ENCODE measurements around the gene FGF2.
"Not testable (repeated sequence)": the region's sequence is repeated elsewhere in the genome, so short reads cannot be mapped to it uniquely, and the experiment has no call there.

FGF2 gene

GRCh38 chr4:122836941-122837340 lies 10.3 kb downstream of the FGF2 start:
- ATAC-seq (replicated peaks; ENCODE audit: extremely low read depth, poor library complexity, severe bottlenecking), result no peak
- Mint-ChIP-seq H3K9me3 (no peaks in the 10 kb centered on the region), H3K36me3 (ENCODE audit: insufficient read depth) (no peaks in the 10 kb centered on the region), H3K4me1 (no peaks in the 10 kb centered on the region), H3K4me3 (no peak overlapping the region), H3K27ac (ENCODE audit: low read depth) (no peak overlapping the region), H3K27me3 (peaks cover 25% of the 10 kb centered on the region)
- DNase-seq (ENCODE audit: low spot score in 2 of 2), result no peak

GRCh38 chr4:122838034-122838433 lies 11.4 kb downstream of the FGF2 start:
- ATAC-seq (replicated peaks; ENCODE audit: extremely low read depth, poor library complexity, severe bottlenecking), result no peak
- no peak overlapping the region for H3K27ac Mint-ChIP-seq (ENCODE audit: low read depth)
- no peaks in the 10 kb centered on the region for H3K9me3 Mint-ChIP-seq
- no peaks in the 10 kb centered on the region for H3K36me3 Mint-ChIP-seq (ENCODE audit: insufficient read depth)
- H3K27me3 Mint-ChIP-seq, result peaks cover 15% of the 10 kb centered on the region
- H3K4me1 Mint-ChIP-seq, result no peaks in the 10 kb centered on the region
- no peak for DNase-seq (ENCODE audit: low spot score in 2 of 2)
- no peak overlapping the region for H3K4me3 Mint-ChIP-seq

- Mint-ChIP-seq H3K27ac (ENCODE audit: low read depth) (no peak overlapping the region), H3K9me3 (no peaks in the 10 kb centered on the region), H3K4me3 (no peak overlapping the region), H3K4me1 (no peaks in the 10 kb centered on the region), H3K27me3 (peaks cover 7% of the 10 kb centered on the region), H3K36me3 (ENCODE audit: insufficient read depth) (no peaks in the 10 kb centered on the region)
- ATAC-seq (replicated peaks; ENCODE audit: extremely low read depth, poor library complexity, severe bottlenecking) (no peak), DNase-seq (ENCODE audit: low spot score in 2 of 2) (no peak)
Observed at GRCh38 chr4:122842392-122842791, 15.8 kb downstream of the FGF2 start.

- no peaks in the 10 kb centered on the region for H3K9me3 Mint-ChIP-seq
- ATAC-seq (replicated peaks; ENCODE audit: extremely low read depth, poor library complexity, severe bottlenecking), result no peak
- H3K4me3 Mint-ChIP-seq, result no peak overlapping the region
- DNase-seq (ENCODE audit: low spot score in 2 of 2), result no peak
- peaks cover under 1% of the 10 kb centered on the region for H3K27me3 Mint-ChIP-seq
- no peaks in the 10 kb centered on the region for H3K36me3 Mint-ChIP-seq (ENCODE audit: insufficient read depth)
- H3K4me1 Mint-ChIP-seq, result no peaks in the 10 kb centered on the region
- no peak overlapping the region for H3K27ac Mint-ChIP-seq (ENCODE audit: low read depth)
Observed at GRCh38 chr4:122842984-122843531, 16.4 kb downstream of the FGF2 start.

- not testable (repeated sequence) for DNase-seq (ENCODE audit: low spot score in 2 of 2); ATAC-seq (replicated peaks; ENCODE audit: extremely low read depth, poor library complexity, severe bottlenecking); H3K9me3 Mint-ChIP-seq; H3K27ac Mint-ChIP-seq (ENCODE audit: low read depth); H3K27me3 Mint-ChIP-seq; H3K4me3 Mint-ChIP-seq; H3K36me3 Mint-ChIP-seq (ENCODE audit: insufficient read depth); H3K4me1 Mint-ChIP-seq
Observed at GRCh38 chr4:122844391-122844790, 17.8 kb downstream of the FGF2 start.

GRCh38 chr4:122845066-122845465 lies 18.4 kb downstream of the FGF2 start:
- DNase-seq (ENCODE audit: low spot score in 2 of 2) (no peak), ATAC-seq (replicated peaks; ENCODE audit: extremely low read depth, poor library complexity, severe bottlenecking) (no peak)
- H3K4me3 Mint-ChIP-seq, result no peak overlapping the region
- peaks cover 9% of the 10 kb centered on the region for H3K27me3 Mint-ChIP-seq
- H3K9me3 Mint-ChIP-seq, result no peaks in the 10 kb centered on the region
- no peak overlapping the region for H3K27ac Mint-ChIP-seq (ENCODE audit: low read depth)
- H3K36me3 Mint-ChIP-seq (ENCODE audit: insufficient read depth), result peaks cover 3% of the 10 kb centered on the region
- H3K4me1 Mint-ChIP-seq, result no peaks in the 10 kb centered on the region

GRCh38 chr4:122845760-122846159 lies 19.1 kb downstream of the FGF2 start:
- H3K9me3 Mint-ChIP-seq, result no peaks in the 10 kb centered on the region

GRCh38 chr4:122847931-122848330 lies 21.3 kb downstream of the FGF2 start:
- Mint-ChIP-seq H3K9me3 (no peaks in the 10 kb centered on the region), H3K27me3 (peaks cover 11% of the 10 kb centered on the region), H3K4me3 (no peak overlapping the region), H3K27ac (ENCODE audit: low read depth) (no peak overlapping the region), H3K4me1 (no peaks in the 10 kb centered on the region), H3K36me3 (ENCODE audit: insufficient read depth) (peaks cover 3% of the 10 kb centered on the region)
- ATAC-seq (replicated peaks; ENCODE audit: extremely low read depth, poor library complexity, severe bottlenecking), result no peak
- no peak for DNase-seq (ENCODE audit: low spot score in 2 of 2)

More at GRCh38 chr4:122845760-122846159, 19.1 kb downstream of the FGF2 start:
- peaks cover 9% of the 10 kb centered on the region for H3K27me3 Mint-ChIP-seq
- no peaks in the 10 kb centered on the region for H3K4me1 Mint-ChIP-seq
- DNase-seq (ENCODE audit: low spot score in 2 of 2), result no peak
- H3K27ac Mint-ChIP-seq (ENCODE audit: low read depth), result no peak overlapping the region
- peaks cover 3% of the 10 kb centered on the region for H3K36me3 Mint-ChIP-seq (ENCODE audit: insufficient read depth)
- H3K4me3 Mint-ChIP-seq, result no peak overlapping the region
- ATAC-seq (replicated peaks; ENCODE audit: extremely low read depth, poor library complexity, severe bottlenecking), result no peak

- not testable (repeated sequence) for H3K4me1 Mint-ChIP-seq; DNase-seq (ENCODE audit: low spot score in 2 of 2); H3K9me3 Mint-ChIP-seq; H3K27ac Mint-ChIP-seq (ENCODE audit: low read depth); H3K4me3 Mint-ChIP-seq; H3K36me3 Mint-ChIP-seq (ENCODE audit: insufficient read depth); ATAC-seq (replicated peaks; ENCODE audit: extremely low read depth, poor library complexity, severe bottlenecking)
- H3K27me3 Mint-ChIP-seq, result peaks cover 22% of the 10 kb centered on the region
Observed at GRCh38 chr4:122849789-122850188, 23.2 kb downstream of the FGF2 start.

- DNase-seq (ENCODE audit: low spot score in 2 of 2), result no peak
- Mint-ChIP-seq H3K36me3 (ENCODE audit: insufficient read depth) (peaks cover 3% of the 10 kb centered on the region), H3K9me3 (no peaks in the 10 kb centered on the region), H3K4me1 (no peaks in the 10 kb centered on the region), H3K27ac (ENCODE audit: low read depth) (no peak overlapping the region), H3K27me3 (peaks cover 22% of the 10 kb centered on the region), H3K4me3 (no peak overlapping the region)
- ATAC-seq (replicated peaks; ENCODE audit: extremely low read depth, poor library complexity, severe bottlenecking), result no peak
Observed at GRCh38 chr4:122851568-122851967, 24.9 kb downstream of the FGF2 start.

- H3K27ac Mint-ChIP-seq (ENCODE audit: low read depth), result no peak overlapping the region
- no peak for DNase-seq (ENCODE audit: low spot score in 2 of 2)
- no peak for ATAC-seq (replicated peaks; ENCODE audit: extremely low read depth, poor library complexity, severe bottlenecking)
Observed at GRCh38 chr4:122854447-122855352, 28.1 kb downstream of the FGF2 start.

GRCh38 chr4:122855353-122855890 lies 28.8 kb downstream of the FGF2 start:
- Mint-ChIP-seq H3K4me1 (no peaks in the 10 kb centered on the region), H3K36me3 (ENCODE audit: insufficient read depth) (no peaks in the 10 kb centered on the region), H3K27me3 (peaks cover 13% of the 10 kb centered on the region), H3K4me3 (no peak overlapping the region), H3K27ac (ENCODE audit: low read depth) (no peak overlapping the region), H3K9me3 (no peaks in the 10 kb centered on the region)
- ATAC-seq (replicated peaks; ENCODE audit: extremely low read depth, poor library complexity, severe bottlenecking) (no peak), DNase-seq (ENCODE audit: low spot score in 2 of 2) (no peak)

More at GRCh38 chr4:122854447-122855352, 28.1 kb downstream of the FGF2 start:
- peaks cover 13% of the 10 kb centered on the region for H3K27me3 Mint-ChIP-seq
- H3K4me1 Mint-ChIP-seq, result no peaks in the 10 kb centered on the region
- no peak overlapping the region for H3K4me3 Mint-ChIP-seq
- H3K9me3 Mint-ChIP-seq, result no peaks in the 10 kb centered on the region
- H3K36me3 Mint-ChIP-seq (ENCODE audit: insufficient read depth), result no peaks in the 10 kb centered on the region

- no peaks in the 10 kb centered on the region for H3K36me3 Mint-ChIP-seq (ENCODE audit: insufficient read depth)
- peaks cover 30% of the 10 kb centered on the region for H3K27me3 Mint-ChIP-seq
- no peaks in the 10 kb centered on the region for H3K9me3 Mint-ChIP-seq
- no peak for ATAC-seq (replicated peaks; ENCODE audit: extremely low read depth, poor library complexity, severe bottlenecking)
- H3K4me3 Mint-ChIP-seq, result no peak overlapping the region
- no peaks in the 10 kb centered on the region for H3K4me1 Mint-ChIP-seq
- no peak overlapping the region for H3K27ac Mint-ChIP-seq (ENCODE audit: low read depth)
- DNase-seq (ENCODE audit: low spot score in 2 of 2), result no peak
Observed at GRCh38 chr4:122857160-122857559, 30.5 kb downstream of the FGF2 start.
